ENCODE results near the gene PFKL. TPM values are rescaled to one million over a fixed set of nuclear protein-coding genes. Genes with fewer than 3 reads are reported as not detected.

Gene PFKL
- total and polyA plus RNA-seq, 2 experiments from 2014 or later: 40.3 to 106 TPM

GRCh38 chr21:44295163-44295573 lies 4.7 kb upstream of the PFKL start:
- H2AFZ ChIP-seq: no peak overlapping the region
- H3K27ac Mint-ChIP-seq: no peak overlapping the region
- no peaks in the 10 kb centered on the region for H3F3A ChIP-seq (replicated peaks; ENCODE audit: low read depth)
- H3K79me2 ChIP-seq (replicated peaks; ENCODE audit: insufficient read depth): no peaks in the 10 kb centered on the region
- no peaks in the 10 kb centered on the region for H3K36me3 ChIP-seq (ENCODE audit: insufficient read depth)
- H3K36me3 Mint-ChIP-seq (ENCODE audit: low read depth): no peaks in the 10 kb centered on the region
- H3K9me3 Mint-ChIP-seq: no peaks in the 10 kb centered on the region
- H3K4me1 Mint-ChIP-seq: 0 out of 3 replicates have a peak, but pooled peaks cover 4% of the 10 kb centered on the region
- no peak overlapping the region for H3K4me3 Mint-ChIP-seq
- no peak for TF ChIP-seq EZH2phosphoT487 (IDR thresholded peaks at IDR 0.05; ENCODE audit: unreplicated experiment)
- no peak for TF ChIP-seq NANOG (IDR thresholded peaks at IDR 0.05; ENCODE audit: borderline replicate concordance)
- no peak for TF ChIP-seq EZH2 (IDR thresholded peaks at IDR 0.05; ENCODE audit: low read depth, unreplicated experiment)
- TF ChIP-seq ETS1 (IDR thresholded peaks at IDR 0.05): no peak
- H3K9me2 ChIP-seq (ENCODE audit: insufficient read depth): no peaks in the 10 kb centered on the region
- no peak overlapping the region for H3K4me3 ChIP-seq
- H3K27ac ChIP-seq (ENCODE audit: low read depth): no peak overlapping the region
- DNase-seq (ENCODE audit: low spot score): no peak
- H3K27me3 Mint-ChIP-seq (ENCODE audit: insufficient read depth, low read depth, poor library complexity): peaks cover 9% of the 10 kb centered on the region
- peaks cover 10% of the 10 kb centered on the region; the same call in 1 of the 2 replicates for H3K27me3 ChIP-seq (ENCODE audit: insufficient read depth)
- H3K4me1 ChIP-seq (ENCODE audit: insufficient read depth): no peaks in the 10 kb centered on the region
- ATAC-seq: no peak
- no peaks in the 10 kb centered on the region for H4K20me1 ChIP-seq (replicated peaks; ENCODE audit: insufficient read depth)
- no peak overlapping the region for H3K4me2 ChIP-seq

- ATAC-seq: no peak
- no peak overlapping the region; the same call in 1 of the 2 replicates for H3K27ac Mint-ChIP-seq
- no peak overlapping the region for H2AFZ ChIP-seq
- TF ChIP-seq ZNF331 (CRISPR knock-in tag; IDR thresholded peaks at IDR 0.05; ENCODE audit: low read depth) (no peak), STAT1 (IDR thresholded peaks at IDR 0.05; ENCODE audit: unreplicated experiment) (no peak), EZH2phosphoT487 (IDR thresholded peaks at IDR 0.05; ENCODE audit: unreplicated experiment) (no peak), JUNB (IDR thresholded peaks at IDR 0.05; ENCODE audit: unreplicated experiment) (no peak), ZNF462 (CRISPR knock-in tag; IDR thresholded peaks at IDR 0.05) (no peak), NANOG (IDR thresholded peaks at IDR 0.05; ENCODE audit: borderline replicate concordance) (no peak), ETS1 (IDR thresholded peaks at IDR 0.05) (no peak), POLR2AphosphoS5 (IDR thresholded peaks at IDR 0.05; ENCODE audit: low read depth) (no peak), ZNF114 (CRISPR knock-in tag; IDR thresholded peaks at IDR 0.05) (no peak), EZH2 (IDR thresholded peaks at IDR 0.05; ENCODE audit: low read depth, unreplicated experiment) (no peak)
Measured at GRCh38 chr21:44295646-44296045, 4.2 kb upstream of the PFKL start.

More at GRCh38 chr21:44295646-44296045, 4.2 kb upstream of the PFKL start:
- Histone ChIP-seq H3K4me3 (no peak overlapping the region), H3K4me1 (ENCODE audit: insufficient read depth) (no peaks in the 10 kb centered on the region), H3K79me2 (replicated peaks; ENCODE audit: insufficient read depth) (no peaks in the 10 kb centered on the region), H3K27ac (ENCODE audit: low read depth) (no peak overlapping the region), H3K36me3 (ENCODE audit: insufficient read depth) (no peaks in the 10 kb centered on the region), H4K20me1 (replicated peaks; ENCODE audit: insufficient read depth) (no peaks in the 10 kb centered on the region), H3F3A (replicated peaks; ENCODE audit: low read depth) (no peaks in the 10 kb centered on the region), H3K9me2 (ENCODE audit: insufficient read depth) (no peaks in the 10 kb centered on the region), H3K27me3 (ENCODE audit: insufficient read depth) (peaks cover 10% of the 10 kb centered on the region; the same call in 1 of the 2 replicates), H3K4me2 (no peak overlapping the region)
- Mint-ChIP-seq H3K4me1 (0 out of 3 replicates have a peak, but pooled peaks cover 4% of the 10 kb centered on the region), H3K27me3 (ENCODE audit: insufficient read depth, low read depth, poor library complexity) (peaks cover 9% of the 10 kb centered on the region), H3K9me3 (no peaks in the 10 kb centered on the region), H3K4me3 (no peak overlapping the region), H3K36me3 (ENCODE audit: low read depth) (no peaks in the 10 kb centered on the region)
- DNase-seq (ENCODE audit: low spot score): no peak
